OCI-LY3 (cell line): ENCODE data around the gene TMC2.
"Not testable (repeated sequence)": the region's sequence is repeated elsewhere in the genome, so short reads cannot be mapped to it uniquely, and the experiment has no call there.

ENCODE experiments used
- H2AFZ ChIP-seq: fragments of 200-600, 300-600 bp; shearing (Covaris generic); 2 replicates; pipeline ENCODE4 v1.6.0; 2014; ENCODE audit warnings: antibody characterized with exemption, low read depth, low read length
- H3K27ac ChIP-seq: fragments of 200-600, 300-600 bp; sonication (generic); 2 replicates; pipeline ENCODE4 v1.5.1; 2014; ENCODE audit warnings: mild to moderate bottlenecking, low read length, moderate library complexity, mixed read lengths
- H3K27me3 ChIP-seq: fragments of 200-600, 300-600 bp; sonication (generic); 2 replicates; pipeline ENCODE4 v1.6.1; 2014; ENCODE audit warnings: low read depth, low read length, mixed read lengths
- H3K36me3 ChIP-seq: fragments of 200-600, 300-600 bp; sonication (generic); replicated peaks from 2 replicates; pipeline ENCODE3; 2014; ENCODE audit warnings: low read depth, low read length, mixed read lengths
- H3K4me1 ChIP-seq: fragments of 300-600, 200-600 bp; sonication (generic); 2 replicates; pipeline ENCODE4 v1.6.1; 2014; ENCODE audit warnings: low read length, mixed read lengths
- H3K4me2 ChIP-seq: fragments of 200-600, 300-600 bp; sonication (generic); 2 replicates; pipeline ENCODE4 v1.6.1; 2014; ENCODE audit warnings: low read length, mixed read lengths
- H3K4me3 ChIP-seq: fragments of 300-600, 200-600 bp; sonication (generic); 2 replicates; pipeline ENCODE4 v1.5.1; 2014; ENCODE audit warnings: antibody characterized with exemption, mild to moderate bottlenecking, low read length, moderate library complexity
- H3K79me2 ChIP-seq: fragments of 300-600, 200-600 bp; shearing (Covaris generic); 2 replicates; pipeline ENCODE4 v1.6.1; 2014; ENCODE audit warnings: mild to moderate bottlenecking, low read length, mixed read lengths
- H3K9ac ChIP-seq: fragments of 300-600, 200-600 bp; shearing (Covaris generic); 2 replicates; pipeline ENCODE4 v1.6.0; 2014; ENCODE audit warnings: mild to moderate bottlenecking, low read length, moderate library complexity
- H3K9me3 ChIP-seq: fragments of 200-600, 300-600 bp; shearing (Covaris generic); 2 replicates; pipeline ENCODE4 v1.6.1; 2014; ENCODE audit warnings: low read length, mixed read lengths; ENCODE audit not compliant: insufficient read depth
- H4K20me1 ChIP-seq: fragments of 200-600, 300-600 bp; sonication (generic); 2 replicates; pipeline ENCODE4 v1.6.1; 2016; ENCODE audit warnings: low read length, mixed read lengths; ENCODE audit not compliant: insufficient read depth
- CTCF ChIP-seq: fragments of 200-600, 300-600 bp; sonication (generic); IDR thresholded peaks from 2 replicates; pipeline ENCODE4 v1.5.1; 2014; ENCODE audit warnings: antibody characterized with exemption, low read length, low read depth
- EZH2phosphoT487 ChIP-seq: fragments of 200-600 bp; shearing (Covaris generic); IDR thresholded peaks from 2 replicates; pipeline ENCODE4 v1.6.1; 2018; ENCODE audit warnings: antibody characterized with exemption, mixed run types, low read depth

The TMC2 gene

GRCh38 chr20:2523919-2524708 is 12.3 kb upstream of the TMC2 start:
- peak overlapping the region; percentile 16; the same call in 1 of the 2 replicates for H3K27ac ChIP-seq
- H3K9me3 ChIP-seq: no peaks in the 10 kb centered on the region
- peaks cover 24% of the 10 kb centered on the region for H3K27me3 ChIP-seq
- H3K4me2 ChIP-seq: peak overlapping the region; percentile 83
- H3K36me3 ChIP-seq: no peaks in the 10 kb centered on the region
- H3K4me1 ChIP-seq: peaks cover 8% of the 10 kb centered on the region; the same call in 1 of the 2 replicates
- peak overlapping the region; percentile 70 for H2AFZ ChIP-seq
- peak overlapping the region; percentile 78 for H3K9ac ChIP-seq
- no peaks in the 10 kb centered on the region for H4K20me1 ChIP-seq
- no peaks in the 10 kb centered on the region for H3K79me2 ChIP-seq
- peak overlapping the region; percentile 77 for H3K4me3 ChIP-seq
- TF ChIP-seq CTCF (peak; percentile 97), EZH2phosphoT487 (no peak)

- H3K9ac ChIP-seq: peak overlapping the region; percentile 78
- peaks cover 24% of the 10 kb centered on the region for H3K27me3 ChIP-seq
- peak overlapping the region; percentile 77 for H3K4me3 ChIP-seq
Observed at GRCh38 chr20:2524709-2525506, 11.5 kb upstream of the TMC2 start.

DNA sequence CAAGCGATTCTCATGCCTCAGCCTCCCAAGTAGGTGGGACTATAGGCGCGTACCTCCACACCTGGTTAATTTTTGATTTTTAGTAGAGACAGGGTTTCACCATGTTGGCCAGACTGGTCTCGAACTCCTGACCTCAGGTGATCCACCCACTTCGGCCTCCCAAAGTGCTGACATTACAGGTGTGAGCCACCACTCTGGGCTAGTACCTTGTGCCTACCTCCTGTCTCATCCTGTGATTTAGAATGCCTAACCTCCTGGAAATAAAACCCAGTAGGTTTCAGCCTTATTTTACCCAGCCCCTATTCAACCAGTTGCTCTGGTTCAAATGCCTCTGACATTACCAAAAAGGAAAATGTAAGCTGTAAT is 10.2 kb upstream of the TMC2 start:
- H3K79me2 ChIP-seq, H3K36me3 ChIP-seq, H3K4me1 ChIP-seq, H3K4me3 ChIP-seq, H3K4me2 ChIP-seq, H4K20me1 ChIP-seq, H2AFZ ChIP-seq, H3K9me3 ChIP-seq, H3K27ac ChIP-seq, H3K9ac ChIP-seq: not testable (repeated sequence)
- peaks cover 24% of the 10 kb centered on the region for H3K27me3 ChIP-seq

More at GRCh38 chr20:2524709-2525506, 11.5 kb upstream of the TMC2 start:
- TF ChIP-seq CTCF: no peak
- Histone ChIP-seq H3K36me3 (no peaks in the 10 kb centered on the region), H3K9me3 (no peaks in the 10 kb centered on the region), H3K4me1 (peaks cover 8% of the 10 kb centered on the region; the same call in 1 of the 2 replicates), H4K20me1 (no peaks in the 10 kb centered on the region), H3K4me2 (peak overlapping the region; percentile 83), H3K27ac (peak overlapping the region; percentile 16; the same call in 1 of the 2 replicates), H3K79me2 (no peaks in the 10 kb centered on the region), H2AFZ (peak overlapping the region; percentile 70)

DNA sequence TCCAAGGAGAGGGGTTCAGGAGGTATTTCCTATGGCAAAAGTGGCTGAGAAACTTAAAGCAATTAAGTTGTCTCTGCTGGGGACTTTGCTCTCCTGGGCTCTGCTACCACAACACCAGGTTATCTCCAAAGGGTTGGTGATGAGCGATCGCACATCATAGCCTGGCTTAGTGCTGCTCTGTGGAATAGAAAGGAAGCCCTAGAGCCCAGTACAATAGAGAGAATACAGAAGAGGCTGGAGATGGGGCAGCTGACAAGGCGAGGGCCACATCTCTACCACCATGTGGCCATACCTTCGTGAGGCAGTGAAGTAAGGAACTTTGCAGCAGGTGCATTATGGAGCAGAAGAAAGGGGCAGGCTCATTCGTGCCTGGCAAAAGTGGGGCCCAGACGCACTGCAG is 8.6 kb upstream of the TMC2 start:
- TF ChIP-seq CTCF: no peak
- no peak for TF ChIP-seq EZH2phosphoT487
- H2AFZ ChIP-seq: no peak overlapping the region
- no peak overlapping the region for H3K4me2 ChIP-seq
- no peaks in the 10 kb centered on the region for H4K20me1 ChIP-seq
- H3K36me3 ChIP-seq: no peaks in the 10 kb centered on the region
- H3K4me1 ChIP-seq: peaks cover 8% of the 10 kb centered on the region; the same call in 1 of the 2 replicates
- peaks cover 15% of the 10 kb centered on the region; the same call in 1 of the 2 replicates for H3K27me3 ChIP-seq
- no peak overlapping the region for H3K4me3 ChIP-seq
- H3K27ac ChIP-seq: no peak overlapping the region
- H3K9me3 ChIP-seq: no peaks in the 10 kb centered on the region
- H3K79me2 ChIP-seq: no peaks in the 10 kb centered on the region
- H3K9ac ChIP-seq: no peak overlapping the region
